Activated T-helper 2 cell treated with anti-CD3 and anti-CD28 coated beads, Interferon-gamma antibody, Interleukin-2, Interleukin-4, amounts not matched to agents 10 μg/mL and 5 μg/mL and 100 μg/mL, durations not matched to agents 14 hours and 24 hours and 36 hours (primary cell): ENCODE data around the gene CAMK2B. TPM values are rescaled to one million over a fixed set of nuclear protein-coding genes. Genes with fewer than 3 reads are reported as not detected.

Source experiments
- DNase-seq: peaks from one replicate; pipeline ENCODE4 v3.0.0; 2021; ENCODE audit warnings: low spot score
- H3K27ac Mint-ChIP-seq: one replicate; pipeline ENCODE4 v1.8.0; 2021; ENCODE audit warnings: mixed read lengths
- H3K27me3 Mint-ChIP-seq: one replicate; pipeline ENCODE4 v1.8.0; 2021; ENCODE audit warnings: low read depth, mixed read lengths
- H3K36me3 Mint-ChIP-seq: one replicate; pipeline ENCODE4 v1.8.0; 2021; ENCODE audit warnings: low read depth, mixed read lengths
- H3K4me1 Mint-ChIP-seq: one replicate; pipeline ENCODE4 v1.8.0; 2021; ENCODE audit warnings: low read depth, mixed read lengths
- H3K4me3 Mint-ChIP-seq: one replicate; pipeline ENCODE4 v1.8.0; 2021; ENCODE audit warnings: low read depth, mild to moderate bottlenecking, moderate library complexity, mixed read lengths
- H3K9me3 Mint-ChIP-seq: one replicate; pipeline ENCODE4 v1.8.0; 2021; ENCODE audit warnings: mixed read lengths
- intact Hi-C: fragments of 100-400 bp; cut with micrococcal nuclease; formaldehyde crosslinking; loops from one replicate; pipeline ENCODE4 v1.15.1; 2023
- total RNA-seq: library from RNA; stranded (reverse); gene quantifications from 2 replicates; pipeline ENCODE4 v1.2.3, GENCODE V29; 2022

CAMK2B gene
- total RNA-seq, 1 donor from 2014 or later = 1.9 TPM

DNA sequence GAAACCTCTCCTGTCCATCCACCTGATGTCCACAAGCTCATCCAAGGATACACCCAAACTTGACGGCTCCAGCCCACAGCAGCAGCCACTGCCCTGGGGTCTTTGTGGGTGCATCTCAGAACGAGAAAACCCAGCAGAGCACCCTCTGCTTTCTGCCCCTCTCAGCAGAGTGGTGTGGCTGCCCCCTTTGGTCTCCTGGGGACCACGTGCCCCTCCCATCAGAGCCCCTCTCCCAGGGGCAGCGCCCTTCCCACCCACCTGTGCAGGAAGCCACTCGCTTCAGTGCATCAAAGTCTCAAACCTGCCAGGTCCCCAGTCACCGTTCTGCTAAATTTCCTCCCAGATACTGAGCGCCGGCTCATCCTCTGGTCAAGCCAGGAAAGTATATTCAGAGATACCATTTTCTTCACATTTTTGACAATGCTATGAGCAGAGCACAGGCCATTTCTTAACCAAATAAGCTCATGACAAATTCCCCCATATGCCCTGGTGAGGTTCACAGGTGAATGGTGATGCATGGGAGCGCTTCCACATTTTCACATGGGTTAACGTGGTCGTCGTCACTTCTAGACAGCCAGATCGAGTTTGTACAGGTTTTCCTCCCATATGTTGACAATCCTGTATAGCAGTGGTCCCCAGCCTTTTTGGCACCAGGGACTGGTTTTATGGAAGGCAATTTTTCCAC, 32.4 kb downstream of the CAMK2B start:
- intact Hi-C loops = no loop called here
- H3K36me3 Mint-ChIP-seq = no peaks in the 10 kb centered on the region
- no peaks in the 10 kb centered on the region for H3K9me3 Mint-ChIP-seq
- DNase-seq = no peak
- no peak overlapping the region for H3K27ac Mint-ChIP-seq
- peaks cover 37% of the 10 kb centered on the region for H3K27me3 Mint-ChIP-seq
- H3K4me3 Mint-ChIP-seq = no peak overlapping the region
- H3K4me1 Mint-ChIP-seq = no peaks in the 10 kb centered on the region

DNA sequence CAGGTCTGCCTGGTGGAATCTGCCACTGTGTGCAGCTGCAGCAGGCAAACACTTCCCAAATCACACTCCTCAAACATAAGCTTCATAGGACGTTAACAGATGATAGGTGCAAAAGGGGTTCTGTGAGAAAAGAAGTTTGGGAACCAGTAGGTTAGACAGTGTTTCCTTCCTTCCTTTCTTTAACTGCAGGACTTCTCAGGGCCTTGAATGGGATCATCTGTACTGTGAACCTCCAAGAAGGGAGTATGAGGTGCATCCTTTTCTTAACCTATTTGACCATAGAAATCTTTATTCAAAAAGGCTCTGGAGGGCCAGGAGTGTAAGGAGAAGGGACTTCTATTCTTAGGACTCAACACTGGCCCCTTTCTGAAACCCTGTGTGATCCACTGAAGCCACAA, 33.0 kb downstream of the CAMK2B start:
- no peak for DNase-seq
- intact Hi-C loops = no loop called here
- Mint-ChIP-seq H3K27ac (no peak overlapping the region), H3K9me3 (no peaks in the 10 kb centered on the region), H3K4me1 (no peaks in the 10 kb centered on the region), H3K27me3 (peaks cover 34% of the 10 kb centered on the region), H3K4me3 (no peak overlapping the region), H3K36me3 (no peaks in the 10 kb centered on the region)

DNA sequence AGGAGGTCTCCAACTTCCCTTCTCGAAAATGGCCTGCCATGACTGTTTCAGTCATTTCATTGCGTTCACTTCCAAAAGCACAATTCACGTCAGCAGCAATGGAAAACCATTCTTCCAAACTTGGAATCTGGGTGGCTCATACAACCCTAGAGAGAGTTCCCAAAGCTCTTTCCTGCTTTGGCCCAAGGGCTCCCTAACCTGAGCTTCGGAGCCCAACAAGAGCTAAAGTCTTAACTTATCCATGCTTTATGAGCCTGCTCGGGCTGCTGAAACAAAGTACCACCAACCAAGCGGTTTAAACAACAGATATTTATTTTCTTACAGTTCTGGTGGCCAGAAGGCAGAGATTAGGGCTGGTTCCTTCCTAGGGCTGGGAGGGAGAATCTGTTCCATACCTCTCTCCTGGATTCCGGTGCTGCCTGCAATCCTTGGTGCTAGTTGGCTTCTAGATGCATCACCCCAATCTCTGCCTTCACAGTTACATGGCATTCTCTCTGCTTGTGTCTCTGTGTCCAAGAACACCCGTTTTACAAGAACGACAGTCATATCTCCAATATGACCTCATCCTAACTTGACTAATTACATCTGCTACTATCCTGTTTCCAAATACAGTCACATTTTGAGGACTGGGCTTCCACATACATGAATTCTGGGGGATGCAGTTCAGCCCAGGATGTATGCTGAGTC, 33.5 kb downstream of the CAMK2B start:
- no peak for DNase-seq
- H3K36me3 Mint-ChIP-seq = no peaks in the 10 kb centered on the region
- no peaks in the 10 kb centered on the region for H3K4me1 Mint-ChIP-seq
- no peak overlapping the region for H3K4me3 Mint-ChIP-seq
- peaks cover 29% of the 10 kb centered on the region for H3K27me3 Mint-ChIP-seq
- intact Hi-C loops = no loop called here
- H3K27ac Mint-ChIP-seq = no peak overlapping the region
- no peaks in the 10 kb centered on the region for H3K9me3 Mint-ChIP-seq

- Mint-ChIP-seq H3K27ac (no peak overlapping the region), H3K4me1 (no peaks in the 10 kb centered on the region), H3K4me3 (no peak overlapping the region), H3K36me3 (no peaks in the 10 kb centered on the region), H3K9me3 (no peaks in the 10 kb centered on the region), H3K27me3 (peaks cover 22% of the 10 kb centered on the region)
- intact Hi-C loops = no loop called here
- no peak for DNase-seq
Measured at GRCh38 chr7:44291066-44291732, 34.2 kb downstream of the CAMK2B start.

DNA sequence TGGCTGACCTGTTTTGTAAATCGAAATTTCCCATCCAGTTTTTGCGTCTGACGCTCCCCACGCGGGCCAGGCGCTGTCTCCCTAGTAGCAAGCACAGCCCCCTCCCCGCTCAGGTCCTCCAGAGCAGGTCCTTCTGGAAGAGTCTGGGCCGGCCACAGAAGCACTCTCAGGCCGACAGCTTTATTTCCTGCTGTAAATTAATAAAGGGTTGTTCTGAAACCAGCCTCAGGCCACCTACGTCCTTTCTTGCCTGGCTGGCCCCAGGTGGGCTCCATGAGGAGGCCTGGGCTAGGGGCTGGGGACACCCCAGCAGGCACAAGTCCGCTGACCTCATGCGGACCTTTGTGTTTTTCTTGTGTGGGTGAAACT, 35.2 kb downstream of the CAMK2B start:
- Mint-ChIP-seq H3K4me1 (no peaks in the 10 kb centered on the region), H3K4me3 (no peak overlapping the region), H3K27me3 (peaks cover 15% of the 10 kb centered on the region), H3K36me3 (no peaks in the 10 kb centered on the region), H3K9me3 (no peaks in the 10 kb centered on the region), H3K27ac (no peak overlapping the region)
- DNase-seq = no peak
- intact Hi-C loops = no loop called here

GRCh38 chr7:44289341-44290251, 35.8 kb downstream of the CAMK2B start:
- H3K4me3 Mint-ChIP-seq = no peak overlapping the region
- no peaks in the 10 kb centered on the region for H3K4me1 Mint-ChIP-seq
- no peaks in the 10 kb centered on the region for H3K9me3 Mint-ChIP-seq
- DNase-seq = no peak
- peaks cover 12% of the 10 kb centered on the region for H3K27me3 Mint-ChIP-seq
- no peaks in the 10 kb centered on the region for H3K36me3 Mint-ChIP-seq
- H3K27ac Mint-ChIP-seq = no peak overlapping the region
- intact Hi-C loops = no loop called here

DNA sequence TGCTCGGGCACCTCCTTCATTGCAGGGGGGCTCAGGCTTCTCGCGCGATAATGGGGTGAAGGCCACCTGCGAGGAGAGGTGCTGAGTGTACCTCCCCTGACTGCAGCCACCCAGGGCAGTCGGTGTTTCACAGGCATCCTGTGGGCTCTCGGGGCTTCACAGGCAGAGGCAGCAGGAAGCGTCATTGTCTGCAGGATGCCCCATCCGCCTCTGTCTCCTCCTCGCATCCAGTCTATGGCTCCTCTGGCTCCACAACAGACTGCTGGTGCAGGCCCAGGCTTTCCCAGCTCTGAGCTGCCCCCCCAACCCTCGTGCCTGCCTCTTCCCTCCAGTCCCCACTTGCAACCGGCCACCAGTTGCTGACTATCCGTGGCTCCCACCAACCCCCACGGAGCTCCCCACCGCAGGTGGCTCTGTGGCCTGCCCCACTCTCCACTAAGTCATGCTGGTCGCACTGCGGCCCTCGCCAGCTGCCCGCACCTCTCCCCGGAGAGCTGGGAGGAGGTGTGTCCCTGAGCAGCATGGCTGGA, 36.5 kb downstream of the CAMK2B start:
- DNase-seq = no peak
- no peaks in the 10 kb centered on the region for H3K9me3 Mint-ChIP-seq
- no peak overlapping the region for H3K27ac Mint-ChIP-seq
- peaks cover 10% of the 10 kb centered on the region for H3K27me3 Mint-ChIP-seq
- intact Hi-C loops = no loop called here
- no peak overlapping the region for H3K4me3 Mint-ChIP-seq
- no peaks in the 10 kb centered on the region for H3K4me1 Mint-ChIP-seq
- H3K36me3 Mint-ChIP-seq = no peaks in the 10 kb centered on the region

DNA sequence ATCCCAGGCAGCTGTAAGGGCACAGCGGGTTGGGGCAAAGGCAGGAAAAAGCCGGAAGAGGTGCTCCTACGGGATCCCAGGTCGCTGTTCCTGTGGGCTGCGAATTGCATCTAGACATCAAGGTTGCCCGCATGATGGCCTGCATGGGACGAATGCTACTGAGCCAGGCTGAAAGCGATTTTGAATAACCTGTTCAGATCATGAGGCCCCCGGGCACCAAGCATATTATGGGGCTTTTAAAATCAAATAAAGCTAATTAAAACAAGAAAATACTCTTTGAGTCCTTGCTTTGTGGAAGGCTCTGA, 37.1 kb downstream of the CAMK2B start:
- intact Hi-C loops = no loop called here
- Mint-ChIP-seq H3K27me3 (peaks cover 10% of the 10 kb centered on the region), H3K4me3 (no peak overlapping the region), H3K36me3 (no peaks in the 10 kb centered on the region), H3K4me1 (no peaks in the 10 kb centered on the region), H3K9me3 (no peaks in the 10 kb centered on the region), H3K27ac (no peak overlapping the region)
- no peak for DNase-seq

GRCh38 chr7:44287488-44288380, 37.7 kb downstream of the CAMK2B start:
- no peaks in the 10 kb centered on the region for H3K4me1 Mint-ChIP-seq
- H3K36me3 Mint-ChIP-seq = no peaks in the 10 kb centered on the region
- no peaks in the 10 kb centered on the region for H3K9me3 Mint-ChIP-seq
- no peak overlapping the region for H3K27ac Mint-ChIP-seq
- intact Hi-C loops = no loop called here
- no peak for DNase-seq
- H3K4me3 Mint-ChIP-seq = no peak overlapping the region
- peaks cover 10% of the 10 kb centered on the region for H3K27me3 Mint-ChIP-seq

DNA sequence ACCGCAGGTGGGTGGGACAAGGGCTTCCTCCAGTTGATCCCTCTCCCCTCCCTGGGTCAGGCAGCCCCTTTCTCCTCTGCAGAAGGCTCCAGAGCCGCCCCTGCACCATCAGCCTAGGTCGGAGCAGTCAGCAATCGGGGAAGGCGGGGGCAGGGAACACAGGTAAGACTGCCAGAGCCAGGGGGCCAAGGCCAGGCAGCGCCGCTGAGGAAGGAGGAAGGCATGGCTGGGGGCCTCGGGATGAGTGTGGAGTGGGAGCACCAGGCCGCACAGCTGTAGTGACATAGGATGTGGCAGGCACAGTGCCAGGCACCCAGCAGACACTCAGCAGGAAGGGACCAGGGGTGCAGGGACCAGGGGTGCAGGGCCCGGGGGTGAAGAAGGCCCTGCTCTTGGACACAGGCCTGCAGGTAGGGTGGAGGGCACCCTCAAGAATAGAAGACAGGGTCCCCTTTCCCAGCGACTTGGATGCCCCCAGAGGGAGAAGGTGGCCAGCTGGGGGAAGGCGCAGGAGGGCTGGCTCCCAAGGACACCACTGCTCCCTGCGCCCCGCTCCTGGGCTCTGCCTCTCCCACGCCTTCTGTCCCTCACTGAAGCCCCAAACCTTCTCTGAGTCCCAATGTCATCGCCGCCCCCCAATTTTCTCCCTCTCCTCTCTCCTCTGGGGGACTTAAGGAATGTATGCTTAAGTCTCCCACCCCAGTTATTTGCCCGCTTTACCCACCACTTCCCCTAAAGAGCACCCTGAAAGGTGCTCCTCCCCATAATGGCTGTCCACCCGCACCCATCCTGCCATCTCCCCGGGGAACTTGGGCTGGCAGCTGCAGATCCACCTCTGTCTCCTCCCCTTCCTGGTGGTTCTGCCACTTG, 38.5 kb downstream of the CAMK2B start:
- DNase-seq = no peak
- peaks cover 7% of the 10 kb centered on the region for H3K27me3 Mint-ChIP-seq
- H3K9me3 Mint-ChIP-seq = no peaks in the 10 kb centered on the region
- no peaks in the 10 kb centered on the region for H3K36me3 Mint-ChIP-seq
- no peaks in the 10 kb centered on the region for H3K4me1 Mint-ChIP-seq
- no peak overlapping the region for H3K4me3 Mint-ChIP-seq
- intact Hi-C loops = no loop called here
- H3K27ac Mint-ChIP-seq = no peak overlapping the region

GRCh38 chr7:44286182-44286617, 39.2 kb downstream of the CAMK2B start:
- no peaks in the 10 kb centered on the region for H3K9me3 Mint-ChIP-seq
- peaks cover 2% of the 10 kb centered on the region for H3K27me3 Mint-ChIP-seq
- DNase-seq = no peak
- H3K27ac Mint-ChIP-seq = no peak overlapping the region
- H3K4me3 Mint-ChIP-seq = no peak overlapping the region
- H3K36me3 Mint-ChIP-seq = no peaks in the 10 kb centered on the region
- intact Hi-C loops = no loop called here
- no peaks in the 10 kb centered on the region for H3K4me1 Mint-ChIP-seq
